A549 (cell line): Measurements from ENCODE around the gene ECHDC1.

ENCODE experiments used
- ESRRA ChIP-seq: fragments of 150-350 bp; IDR thresholded peaks from 2 replicates; pipeline ENCODE4 v1.6.1; 2014; ENCODE audit warnings: mild to moderate bottlenecking, low read length, borderline replicate concordance
- FOXS1 ChIP-seq: fragments of 250-450 bp; sonication (Bioruptor Pico); IDR thresholded peaks from 2 replicates; pipeline ENCODE4 v1.5.0; 2020; ENCODE audit warnings: mild to moderate bottlenecking, moderate library complexity
- MAFK ChIP-seq: fragments of 450-650 bp; IDR thresholded peaks from 2 replicates; pipeline ENCODE4 v1.6.1; 2014; ENCODE audit not compliant: partially characterized antibody
- MAX ChIP-seq: IDR thresholded peaks from 2 replicates; pipeline ENCODE4 v1.6.1; 2012
- MYC ChIP-seq: IDR thresholded peaks from 2 replicates; pipeline ENCODE4 v1.6.1; 2012; ENCODE audit warnings: mild to moderate bottlenecking, inconsistent platforms, low read length, improper control_type of control experiment, borderline replicate concordance
- POLR2A ChIP-seq: IDR thresholded peaks from 2 replicates; pipeline ENCODE4 v1.6.1; 2012; ENCODE audit warnings: mild to moderate bottlenecking, low read length
- POLR2AphosphoS2 ChIP-seq: conservative IDR thresholded peaks from 2 replicates; pipeline ENCODE4 v1.6.1; 2012; ENCODE audit warnings: low read length, improper control_type of control experiment, inconsistent platforms
- RARB ChIP-seq: fragments of 250-450 bp; sonication (Bioruptor Pico); IDR thresholded peaks from 2 replicates; pipeline ENCODE4 v1.8.0; 2021; ENCODE audit warnings: mild to moderate bottlenecking, moderate library complexity
- REST ChIP-seq: fragments of 200-600 bp; sonication (generic); IDR thresholded peaks from 2 replicates; pipeline ENCODE4 v1.6.1; 2016; ENCODE audit warnings: antibody characterized with exemption, mild to moderate bottlenecking, moderate library complexity
- RFX5 ChIP-seq: fragments of 450-650 bp; IDR thresholded peaks from 2 replicates; pipeline ENCODE4 v1.7.1; 2014; ENCODE audit warnings: antibody characterized with exemption, mild to moderate bottlenecking, moderate library complexity
- SMC3 ChIP-seq: fragments of >200 bp; sonication (Bioruptor Twin); formaldehyde crosslinking; IDR thresholded peaks from 3 replicates; pipeline ENCODE4 v1.6.1; 2018; ENCODE audit warnings: inconsistent platforms
- USF2 ChIP-seq: fragments of 450-650 bp; IDR thresholded peaks from 2 replicates; pipeline ENCODE4 v1.6.1; 2014; ENCODE audit warnings: antibody characterized with exemption
- ZSCAN20 ChIP-seq: fragments of 250-450 bp; sonication (Bioruptor Pico); IDR thresholded peaks from 2 replicates; pipeline ENCODE4 v1.8.0; 2022; ENCODE audit warnings: mild to moderate bottlenecking, moderate library complexity
- TF ChIP-seq, protein P1 (sequence below): fragments of >200 bp; sonication (Bioruptor Twin); formaldehyde crosslinking; IDR thresholded peaks from 3 replicates; pipeline ENCODE4 v1.5.1; 2016

- TF ChIP-seq, protein P1, sequence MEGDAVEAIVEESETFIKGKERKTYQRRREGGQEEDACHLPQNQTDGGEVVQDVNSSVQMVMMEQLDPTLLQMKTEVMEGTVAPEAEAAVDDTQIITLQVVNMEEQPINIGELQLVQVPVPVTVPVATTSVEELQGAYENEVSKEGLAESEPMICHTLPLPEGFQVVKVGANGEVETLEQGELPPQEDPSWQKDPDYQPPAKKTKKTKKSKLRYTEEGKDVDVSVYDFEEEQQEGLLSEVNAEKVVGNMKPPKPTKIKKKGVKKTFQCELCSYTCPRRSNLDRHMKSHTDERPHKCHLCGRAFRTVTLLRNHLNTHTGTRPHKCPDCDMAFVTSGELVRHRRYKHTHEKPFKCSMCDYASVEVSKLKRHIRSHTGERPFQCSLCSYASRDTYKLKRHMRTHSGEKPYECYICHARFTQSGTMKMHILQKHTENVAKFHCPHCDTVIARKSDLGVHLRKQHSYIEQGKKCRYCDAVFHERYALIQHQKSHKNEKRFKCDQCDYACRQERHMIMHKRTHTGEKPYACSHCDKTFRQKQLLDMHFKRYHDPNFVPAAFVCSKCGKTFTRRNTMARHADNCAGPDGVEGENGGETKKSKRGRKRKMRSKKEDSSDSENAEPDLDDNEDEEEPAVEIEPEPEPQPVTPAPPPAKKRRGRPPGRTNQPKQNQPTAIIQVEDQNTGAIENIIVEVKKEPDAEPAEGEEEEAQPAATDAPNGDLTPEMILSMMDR = no peak
- TF ChIP-seq MAX = no peak
- TF ChIP-seq ZSCAN20 (CRISPR knock-in tag) = no peak
- TF ChIP-seq USF2 = no peak
- TF ChIP-seq RARB = no peak
- no peak for TF ChIP-seq POLR2AphosphoS2
- TF ChIP-seq ESRRA = no peak
- TF ChIP-seq SMC3 = no peak
- no peak for TF ChIP-seq MAFK
- TF ChIP-seq POLR2A = no peak
- TF ChIP-seq REST = no peak
- TF ChIP-seq RFX5 = no peak
- TF ChIP-seq MYC = no peak
- no peak for TF ChIP-seq FOXS1 (CRISPR knock-in tag)
These were observed 47.9 kb upstream of the ECHDC1 start for GRCh38 chr6:127391094-127391953.
